Thyroid gland (tissue), 4 donors: Measurements from ENCODE around the gene SPRN. TPM values are rescaled to one million over a fixed set of nuclear protein-coding genes. Genes with fewer than 3 reads are reported as not detected.
A peak's percentile ranks its signal among the peaks of the same experiment; 100 is the strongest.

Experiments used
- DNase-seq, 2 donors: peaks; one replicate each; pipeline ENCODE4 v3.0.0-alpha.2; 2019
- H3K27ac ChIP-seq, 3 donors: fragments of 200-600 bp; sonication (generic); 1 replicate in 2 of 3; 2 replicates in 1 of 3; pipeline ENCODE4 v1.5.1; 2016 to 2019; ENCODE audit warnings: mild to moderate bottlenecking in 1 of 3, moderate library complexity in 1 of 3
- H3K27me3 ChIP-seq: fragments of 200-600 bp; sonication (generic); one replicate; pipeline ENCODE4 v1.5.1; 2019
- H3K36me3 ChIP-seq, 2 donors: fragments of 200-600 bp; sonication (generic); one replicate each; pipeline ENCODE4 v1.5.1; 2016 to 2019
- H3K4me1 ChIP-seq, 2 donors: fragments of 200-600 bp; sonication (generic); one replicate each; pipeline ENCODE4 v1.5.1; 2017 to 2019
- H3K4me3 ChIP-seq, 3 donors: fragments of 200-600 bp; sonication (generic); replicated peaks in 1 of 3; 1 replicate in 2 of 3; 2 replicates in 1 of 3; pipeline ENCODE4 v1.5.1; 2016; ENCODE audit warnings: mild to moderate bottlenecking in 1 of 3
- H3K9me3 ChIP-seq: fragments of 200-600 bp; sonication (generic); one replicate; pipeline ENCODE4 v1.5.1; 2017
- POLR2A ChIP-seq, 2 donors: fragments of 450-650 bp; IDR thresholded peaks; one replicate each; pipeline ENCODE4 v1.6.1; 2017; ENCODE audit warnings: antibody characterized with exemption in 2 of 2, mild to moderate bottlenecking in 2 of 2, moderate library complexity in 1 of 2
- WGBS, 2 donors: methylation state at CpG; one replicate each; pipeline ENCODE4 v1.1.5; 2017; 5-methylcytosine and 5-hydroxymethylcytosine counted together
- intact Hi-C: fragments of 100-400 bp; cut with DNase I; formaldehyde crosslinking; loops from one replicate; pipeline ENCODE4 v1.15.1; 2023
- microRNA-seq: library from miRNA; unstranded; fragments of <30 nt; microRNA quantifications from one replicate; pipeline ENCODE4, GENCODE V29; 2016
- small RNA-seq: library from RNA; depleted of rRNA; stranded (forward); fragments of <200 nt; gene quantifications from one replicate; pipeline ENCODE3, GENCODE V24; 2016
- total RNA-seq, 4 donors: library from RNA; depleted of rRNA; stranded (reverse); fragments of >200 nt; gene quantifications; one replicate each; pipeline ENCODE4 v1.2.3, GENCODE V29; 2016
- TF ChIP-seq, protein P1 (sequence below), 6 experiments: fragments of 200-600 bp in 3 of 6; fragments of 450-650 bp in 3 of 6; sonication (generic) in 3 of 6; IDR thresholded peaks; one replicate each; pipeline ENCODE4 v1.5.1; 2016 to 2019; ENCODE audit warnings: antibody characterized with exemption in 6 of 6, mild to moderate bottlenecking in 2 of 6, inconsistent platforms in 1 of 6, moderate library complexity in 1 of 6

SPRN gene
- total RNA-seq, 4 donors from 2014 or later = 0.15 TPM; not detected in 3

DNA sequence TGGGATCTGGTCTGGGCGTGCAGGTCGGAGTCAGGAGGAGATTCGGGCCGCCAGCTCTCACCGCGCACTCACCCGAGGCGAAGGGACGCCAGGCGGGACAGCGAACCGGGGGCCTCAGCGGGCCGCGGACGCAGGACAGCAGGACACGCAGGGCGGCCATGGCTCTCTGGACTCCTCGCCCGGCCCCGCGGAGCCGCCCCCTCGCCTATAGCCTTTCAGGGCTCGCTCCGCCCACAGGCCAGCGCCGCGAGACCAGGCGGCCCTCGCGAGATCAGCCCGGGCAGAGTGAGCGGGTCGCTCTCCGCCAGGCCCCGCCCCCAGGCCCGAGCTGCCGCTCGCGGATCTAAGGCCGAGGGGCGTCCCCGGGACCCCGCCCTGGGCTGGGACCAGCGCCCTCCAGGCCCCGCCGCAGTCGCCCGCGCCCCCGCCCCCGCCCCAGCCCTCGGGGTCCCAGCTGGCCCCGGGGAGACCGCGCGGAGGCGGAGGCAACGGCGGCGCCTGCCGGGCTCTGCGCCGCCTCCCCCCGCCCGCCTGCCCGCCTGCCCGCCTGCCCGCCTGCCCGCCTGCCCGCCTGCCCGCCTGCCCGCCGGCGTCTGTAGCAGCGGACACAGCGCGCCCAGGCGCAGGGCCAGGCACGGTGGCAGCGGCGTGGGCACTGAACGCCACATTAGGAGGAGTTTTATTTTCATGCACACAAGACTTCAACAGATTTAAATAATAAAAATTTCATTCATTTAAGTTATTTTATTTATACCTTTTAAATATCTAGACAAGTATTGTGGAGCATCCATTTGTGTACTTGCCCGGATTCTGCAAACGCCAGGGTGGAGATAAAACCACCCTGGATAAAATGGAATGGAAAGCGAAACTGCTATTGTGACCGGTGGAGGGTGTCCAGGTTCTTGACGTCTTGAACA is 51.0 kb downstream of the SPRN start, which contains the start of gene ECHS1:
TSS of gene ECHS1 (minus strand) at position 181 of the 917 bp plus-strand sequence. CDS start at position 160, 21 bp downstream.
- Histone ChIP-seq H3K9me3 (no peaks in the 10 kb centered on the region), H3K4me1 (peaks cover 17 to 25% of the 10 kb centered on the region in 2 donors), H3K27ac (peak within 1 kb of the TSS; percentile 62 to 85 (median 73)), H3K27me3 (no peaks in the 10 kb centered on the region), H3K36me3 (peaks cover 11 to 21% of the 10 kb centered on the region in 2 donors), H3K4me3 (peak within 1 kb of the TSS in 2 of 3 donors; percentile 42 to 80)
- peak; percentile 97 for DNase-seq
- intact Hi-C loops = no loop called here
- TF ChIP-seq, protein P1, sequence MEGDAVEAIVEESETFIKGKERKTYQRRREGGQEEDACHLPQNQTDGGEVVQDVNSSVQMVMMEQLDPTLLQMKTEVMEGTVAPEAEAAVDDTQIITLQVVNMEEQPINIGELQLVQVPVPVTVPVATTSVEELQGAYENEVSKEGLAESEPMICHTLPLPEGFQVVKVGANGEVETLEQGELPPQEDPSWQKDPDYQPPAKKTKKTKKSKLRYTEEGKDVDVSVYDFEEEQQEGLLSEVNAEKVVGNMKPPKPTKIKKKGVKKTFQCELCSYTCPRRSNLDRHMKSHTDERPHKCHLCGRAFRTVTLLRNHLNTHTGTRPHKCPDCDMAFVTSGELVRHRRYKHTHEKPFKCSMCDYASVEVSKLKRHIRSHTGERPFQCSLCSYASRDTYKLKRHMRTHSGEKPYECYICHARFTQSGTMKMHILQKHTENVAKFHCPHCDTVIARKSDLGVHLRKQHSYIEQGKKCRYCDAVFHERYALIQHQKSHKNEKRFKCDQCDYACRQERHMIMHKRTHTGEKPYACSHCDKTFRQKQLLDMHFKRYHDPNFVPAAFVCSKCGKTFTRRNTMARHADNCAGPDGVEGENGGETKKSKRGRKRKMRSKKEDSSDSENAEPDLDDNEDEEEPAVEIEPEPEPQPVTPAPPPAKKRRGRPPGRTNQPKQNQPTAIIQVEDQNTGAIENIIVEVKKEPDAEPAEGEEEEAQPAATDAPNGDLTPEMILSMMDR (IDR thresholded peaks at IDR 0.05) = no peak
- peak; percentile 49 to 86 for TF ChIP-seq POLR2A (IDR thresholded peaks at IDR 0.05)
- 1% methylated on average over 38 to 46 of the region's 89 CpGs for WGBS, 2 donors

DNA sequence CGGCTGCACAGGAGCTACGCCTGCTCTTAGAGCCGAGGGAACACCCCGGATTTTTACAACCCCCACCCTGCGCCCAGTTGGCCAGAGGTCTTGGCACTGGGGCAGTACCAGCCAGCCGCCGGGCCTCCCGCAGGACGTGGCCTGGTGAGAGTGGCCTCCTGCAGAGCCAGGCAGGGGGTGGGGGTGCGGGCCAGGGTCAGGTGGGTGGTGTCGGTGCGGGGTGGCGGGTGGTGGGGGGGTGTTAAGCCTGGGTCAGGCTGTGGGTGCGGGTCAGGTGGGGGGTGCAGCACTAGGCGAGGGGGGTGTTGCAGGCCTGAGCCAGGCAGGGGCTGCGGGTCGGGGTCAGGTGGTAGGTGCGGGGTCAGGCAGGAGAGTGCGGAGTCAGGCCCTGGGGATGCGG is 51.9 kb downstream of the SPRN start:
- DNase-seq = peak; percentile 59 to 72
- Histone ChIP-seq H3K9me3 (no peaks in the 10 kb centered on the region), H3K4me1 (peaks cover 13 to 25% of the 10 kb centered on the region in 2 donors), H3K36me3 (peaks cover 12 to 21% of the 10 kb centered on the region in 2 donors), H3K4me3 (peak overlapping the region in 1 of 3 donors; percentile 80), H3K27ac (peak overlapping the region in 1 of 3 donors; percentile 5), H3K27me3 (no peaks in the 10 kb centered on the region)
- 34% methylated on average over 9 of the region's 20 CpGs; no CpG with 5 or more reads in 1 of the 2 donors for WGBS, 2 donors
- no peak for TF ChIP-seq POLR2A (IDR thresholded peaks at IDR 0.05)
- intact Hi-C loops = no loop called here

Small RNAs within 50 kb of the gene (microRNA-seq; reads per million reads assigned to microRNA genes)
- 1.1 reads per million for gene MIR3944

Small RNAs within 50 kb of the gene (small RNA-seq; reads per million reads assigned to genes)
- gene AL360181.4 (not detected), gene MIR3944 (not detected)

Other genes starting within 250 kb of the SPRN start
- not detected for gene UTF1, start 194.4 kb downstream of the SPRN start, total RNA-seq
- gene VENTX, start 186.8 kb downstream of the SPRN start, total RNA-seq = 1 to 10 TPM in 1 of 4 donors, under 1 TPM in 2, not detected in 1; 0.40 to 1.3 (median 0.63) TPM
- gene ADAM8, start 147.8 kb downstream of the SPRN start, total RNA-seq = 1 to 10 TPM; 1.6 to 9.8 (median 2.6) TPM
- 10 to 100 TPM; 56.5 to 73.3 (median 62.9) TPM for gene TUBGCP2, start 115.8 kb downstream of the SPRN start, total RNA-seq
- 10 to 100 TPM; 22.0 to 53.6 (median 26.2) TPM for gene ZNF511, start 115.7 kb downstream of the SPRN start, total RNA-seq
- gene CALY, start 87.7 kb downstream of the SPRN start, total RNA-seq = 1 to 10 TPM in 1 of 4 donors, under 1 TPM in 1, not detected in 2; 0.13 to 1.5 TPM
- gene PRAP1, start 77.3 kb downstream of the SPRN start, total RNA-seq = not detected
- 10 to 100 TPM in 3 of 4 donors, 1 to 10 TPM in 1; 7.4 to 25.9 (median 18.9) TPM for gene FUOM, start 66.6 kb downstream of the SPRN start, total RNA-seq
- gene ECHS1, start 51.3 kb downstream of the SPRN start, total RNA-seq = 100 to 1,000 TPM in 2 of 4 donors, 10 to 100 TPM in 2; 73.9 to 135 (median 99.5) TPM
- 10 to 100 TPM in 2 of 4 donors, 1 to 10 TPM in 2; 3.5 to 11.0 (median 9.9) TPM for gene PAOX, start 45.4 kb downstream of the SPRN start, total RNA-seq
- 10 to 100 TPM; 23.8 to 40.8 (median 35.0) TPM for gene MTG1, start 30.5 kb downstream of the SPRN start, total RNA-seq
- 10 to 100 TPM in 1 of 4 donors, 1 to 10 TPM in 3; 2.6 to 12.6 (median 3.4) TPM for gene SCART1, start 29.3 kb upstream of the SPRN start, total RNA-seq
- gene CYP2E1, start 102.7 kb upstream of the SPRN start, total RNA-seq = 1 to 10 TPM in 2 of 4 donors, under 1 TPM in 2; 0.20 to 2.6 (median 1.4) TPM
- 1 to 10 TPM in 2 of 4 donors, not detected in 2; 1.0 to 6.4 TPM for gene SYCE1, start 141.0 kb upstream of the SPRN start, total RNA-seq
- not detected for gene FRG2B, start 202.2 kb upstream of the SPRN start, total RNA-seq